H9 (cell line): ENCODE data around the gene TMTC1. TPM values are rescaled to one million over a fixed set of nuclear protein-coding genes. Genes with fewer than 3 reads are reported as not detected.

Source experiments
- DNase-seq: peaks from one replicate; pipeline ENCODE4 v3.0.0-alpha.2; 2017
- H2AFZ ChIP-seq: one replicate; pipeline ENCODE4 v1.6.1; 2013; ENCODE audit warnings: mild to moderate bottlenecking, low read length, control low read depth, moderate library complexity
- H2AK5ac ChIP-seq: 2 replicates; pipeline ENCODE4 v1.6.1; 2013; ENCODE audit warnings: low read length, control low read depth, mixed read lengths; ENCODE audit not compliant: insufficient read length
- H2BK120ac ChIP-seq: one replicate; pipeline ENCODE4 v1.6.1; 2013; ENCODE audit warnings: low read depth, mild to moderate bottlenecking, low read length, control low read depth, inconsistent platforms; ENCODE audit not compliant: poor library complexity, severe bottlenecking
- H2BK12ac ChIP-seq: 2 replicates; pipeline ENCODE4 v1.6.1; 2013; ENCODE audit warnings: low read length, control low read depth, mixed read lengths, low read depth; ENCODE audit not compliant: insufficient read length
- H2BK15ac ChIP-seq: 2 replicates; pipeline ENCODE4 v1.6.1; 2013; ENCODE audit warnings: low read depth, low read length, control low read depth
- H2BK20ac ChIP-seq: one replicate; pipeline ENCODE4 v1.6.1; 2013; ENCODE audit warnings: low read depth, mild to moderate bottlenecking, low read length, control low read depth, inconsistent platforms; ENCODE audit not compliant: poor library complexity, severe bottlenecking
- H2BK5ac ChIP-seq: 2 replicates; pipeline ENCODE4 v1.6.1; 2013; ENCODE audit warnings: low read length, control low read depth, mixed read lengths; ENCODE audit not compliant: insufficient read length
- H3K14ac ChIP-seq: 2 replicates; pipeline ENCODE4 v1.6.1; 2013; ENCODE audit warnings: low read length, control low read depth; ENCODE audit not compliant: insufficient read depth
- H3K18ac ChIP-seq: 2 replicates; pipeline ENCODE4 v1.6.1; 2013; ENCODE audit warnings: low read depth, mild to moderate bottlenecking, mixed read lengths, low read length, control low read depth; ENCODE audit not compliant: insufficient read length
- H3K23ac ChIP-seq: 2 replicates; pipeline ENCODE4 v1.6.1; 2013; ENCODE audit warnings: low read length, control low read depth, mixed read lengths, low read depth; ENCODE audit not compliant: insufficient read length
- H3K23me2 ChIP-seq: 2 replicates; pipeline ENCODE4 v1.6.1; 2013; ENCODE audit warnings: low read depth, mild to moderate bottlenecking, mixed read lengths, low read length, control low read depth; ENCODE audit not compliant: insufficient read length, poor library complexity, severe bottlenecking
- H3K27ac ChIP-seq: 2 replicates; pipeline ENCODE4 v1.5.1; 2013; ENCODE audit warnings: low read length, control low read depth, mixed read lengths, low read depth; ENCODE audit not compliant: insufficient read length
- H3K27me3 ChIP-seq: 2 replicates; pipeline ENCODE4 v1.6.1; 2013; ENCODE audit warnings: low read length, control low read depth, inconsistent platforms; ENCODE audit not compliant: insufficient read depth
- H3K4ac ChIP-seq: 2 replicates; pipeline ENCODE4 v1.6.1; 2013; ENCODE audit warnings: low read depth, mild to moderate bottlenecking, control low read depth, inconsistent platforms, low read length, moderate library complexity
- H3K4me1 ChIP-seq: 2 replicates; pipeline ENCODE4 v1.6.1; 2013; ENCODE audit warnings: low read length, control low read depth, inconsistent platforms; ENCODE audit not compliant: insufficient read depth
- H3K4me2 ChIP-seq: 2 replicates; pipeline ENCODE4 v1.6.1; 2013; ENCODE audit warnings: low read length, control low read depth, mixed read lengths; ENCODE audit not compliant: insufficient read length, insufficient read depth
- H3K56ac ChIP-seq: 2 replicates; pipeline ENCODE4 v1.6.1; 2013; ENCODE audit warnings: low read depth, mild to moderate bottlenecking, mixed read lengths, low read length, control low read depth; ENCODE audit not compliant: insufficient read length
- H3K79me1 ChIP-seq: 2 replicates; pipeline ENCODE4 v1.6.1; 2013; ENCODE audit warnings: low read depth, mild to moderate bottlenecking, moderate library complexity, low read length, control low read depth, inconsistent platforms; ENCODE audit not compliant: insufficient read depth, poor library complexity, severe bottlenecking
- H3K79me2 ChIP-seq: 2 replicates; pipeline ENCODE4 v1.6.1; 2013; ENCODE audit warnings: low read length, control low read depth, inconsistent platforms; ENCODE audit not compliant: insufficient read depth
- H3K9ac ChIP-seq: 2 replicates; pipeline ENCODE4 v1.6.1; 2013; ENCODE audit warnings: low read length, control low read depth, mixed read lengths; ENCODE audit not compliant: insufficient read length; ENCODE audit errors: extremely low read depth
- H3K9me3 ChIP-seq: one replicate; pipeline ENCODE4 v1.6.1; 2013; ENCODE audit warnings: low read depth, low read length, inconsistent platforms; ENCODE audit not compliant: control insufficient read depth
- H3T11ph ChIP-seq: one replicate; pipeline ENCODE4 v1.6.1; 2013; ENCODE audit warnings: mild to moderate bottlenecking, low read length, control low read depth, inconsistent platforms
- H4K20me1 ChIP-seq: one replicate; pipeline ENCODE4 v1.6.1; 2013; ENCODE audit not compliant: control insufficient read depth, insufficient read length, insufficient read depth
- H4K5ac ChIP-seq: 2 replicates; pipeline ENCODE4 v1.6.1; 2013; ENCODE audit warnings: low read depth, mild to moderate bottlenecking, mixed read lengths, low read length, control low read depth; ENCODE audit not compliant: insufficient read length
- H4K8ac ChIP-seq: replicated peaks from 2 replicates; pipeline ENCODE4 v1.6.1; 2013; ENCODE audit warnings: low read length, control low read depth, mixed read lengths, low read depth; ENCODE audit not compliant: insufficient read length
- H4K91ac ChIP-seq: 2 replicates; pipeline ENCODE4 v1.6.1; 2013; ENCODE audit warnings: low read depth, mild to moderate bottlenecking, moderate library complexity, mixed read lengths, low read length, control low read depth; ENCODE audit not compliant: insufficient read length
- H3K27ac Mint-ChIP-seq, 3 experiments: 2 replicates in 2 of 3; 3 replicates in 1 of 3; pipeline ENCODE4 v1.8.0; 2020 to 2021; ENCODE audit warnings: mixed read lengths in 3 of 3, mild to moderate bottlenecking in 1 of 3, moderate library complexity in 1 of 3
- H3K27me3 Mint-ChIP-seq: 2 replicates; pipeline ENCODE4 v1.8.0; 2021; ENCODE audit warnings: low read depth, mild to moderate bottlenecking, moderate library complexity, mixed read lengths
- H3K36me3 Mint-ChIP-seq, 3 experiments: 2 replicates in 2 of 3; 3 replicates in 1 of 3; pipeline ENCODE4 v1.8.0; 2020 to 2021; ENCODE audit warnings: low read depth in 3 of 3, mixed read lengths in 3 of 3; ENCODE audit not compliant: insufficient read depth in 1 of 3
- H3K4me1 Mint-ChIP-seq, 2 experiments: 2 replicates each; pipeline ENCODE4 v1.8.0; 2020; ENCODE audit warnings: mixed read lengths in 2 of 2
- H3K4me3 Mint-ChIP-seq, 2 experiments: 2 replicates in 1 of 2; 3 replicates in 1 of 2; pipeline ENCODE4 v1.8.0; 2020 to 2021; ENCODE audit warnings: mild to moderate bottlenecking in 2 of 2, mixed read lengths in 2 of 2, moderate library complexity in 1 of 2
- H3K9me3 Mint-ChIP-seq, 2 experiments: 2 replicates in 1 of 2; 3 replicates in 1 of 2; pipeline ENCODE4 v1.8.0; 2020; ENCODE audit warnings: mild to moderate bottlenecking in 2 of 2, mixed read lengths in 2 of 2, moderate library complexity in 1 of 2
- CTCF ChIP-seq: fragments of 200-600 bp; sonication (generic); conservative IDR thresholded peaks from 3 replicates; pipeline ENCODE4 v1.8.0; 2021; ENCODE audit warnings: antibody characterized with exemption, mild to moderate bottlenecking
- WGBS: extraction: QIAGEN DNeasy Blood & Tissue Kit; methylation state at CpG from one replicate; pipeline ENCODE4 v1.1.7; 2013; ENCODE audit warnings: missing lambda C conversion rate, low lambda C conversion rate, mixed read lengths; ENCODE audit not compliant: insufficient read length; ENCODE audit errors: extremely low coverage; 5-methylcytosine and 5-hydroxymethylcytosine counted together
- total RNA-seq: library from RNA; stranded (reverse); gene quantifications from 2 replicates; pipeline ENCODE4 v1.2.1, GENCODE V29; 2021

TMTC1 gene
- total RNA-seq, 1 experiment from 2014 or later = 16.1 TPM

GRCh38 chr12:29691161-29691854 is 92.4 kb downstream of the TMTC1 start:
- Histone ChIP-seq H3K4me2 (peak overlapping the region; percentile 6), H3K9ac (no peak overlapping the region), H3T11ph (no peak overlapping the region), H2BK120ac (no peak overlapping the region), H2BK20ac (no peak overlapping the region), H3K4ac (no peak overlapping the region), H3K14ac (no peak overlapping the region), H3K56ac (no peak overlapping the region), H4K91ac (no peak overlapping the region), H2AFZ (no peak overlapping the region), H3K18ac (no peak overlapping the region), H3K79me1 (no peaks in the 10 kb centered on the region), H3K23ac (no peak overlapping the region), H3K23me2 (no peaks in the 10 kb centered on the region), H3K27ac (peak overlapping the region; percentile 50), H3K4me1 (peaks cover 6% of the 10 kb centered on the region; the same call in 1 of the 2 replicates), H2BK15ac (no peak overlapping the region), H2AK5ac (no peak overlapping the region), H4K5ac (no peak overlapping the region), H3K27me3 (no peaks in the 10 kb centered on the region), H4K8ac (no peak overlapping the region), H2BK12ac (no peak overlapping the region), H4K20me1 (no peaks in the 10 kb centered on the region), H3K9me3 (no peaks in the 10 kb centered on the region), H2BK5ac (no peak overlapping the region), H3K79me2 (no peaks in the 10 kb centered on the region)
- DNase-seq = peak; percentile 56
- peaks cover 0 to 10% (median 0%) of the 10 kb centered on the region in 3 experiments; a peak in 1 of 7 replicates for H3K36me3 Mint-ChIP-seq
- peak overlapping the region; percentile 55 to 96 (median 83); a peak in 6 of 7 replicates for H3K27ac Mint-ChIP-seq
- H3K9me3 Mint-ChIP-seq = no peaks in the 10 kb centered on the region; a peak in 1 of 5 replicates
- no CpG with 5 or more reads among the region's 7 CpGs for WGBS
- H3K27me3 Mint-ChIP-seq = no peaks in the 10 kb centered on the region
- H3K4me3 Mint-ChIP-seq = peak overlapping the region; percentile 11 to 29; a peak in 4 of 5 replicates
- no peak for TF ChIP-seq CTCF
- peaks cover 28 to 33% of the 10 kb centered on the region in 2 experiments for H3K4me1 Mint-ChIP-seq
